ENCODE measurements around the gene OR8B3. TPM values are rescaled to one million over a fixed set of nuclear protein-coding genes. Genes with fewer than 3 reads are reported as not detected.

OR8B3 gene
- total and polyA plus RNA-seq, 2 donors (not counting 1 experiment from before 2014, with no cell fraction given), result not detected

DNA sequence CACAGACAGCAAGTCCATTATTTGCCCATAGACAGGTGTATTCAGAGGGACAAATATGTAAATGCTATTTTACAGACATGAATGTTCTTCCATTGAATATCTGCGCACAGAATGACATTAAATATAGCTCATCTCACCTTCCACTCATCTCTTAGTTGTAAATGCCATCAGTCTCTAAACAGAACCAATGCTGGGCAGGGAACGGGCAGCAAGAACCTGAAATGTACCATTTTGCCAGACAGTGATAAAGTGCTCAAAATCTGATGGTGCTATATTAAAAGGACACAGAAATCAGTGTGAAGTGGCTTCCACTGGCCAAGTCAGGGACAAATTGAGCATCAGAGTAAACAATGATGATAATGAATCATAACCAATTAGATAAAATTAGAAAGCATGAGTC lies 35.9 kb upstream of the OR8B3 start:
- H3K27ac ChIP-seq (ENCODE audit: low read length in 2 of 2), result no peak overlapping the region
- H3K27me3 Mint-ChIP-seq, result peaks cover 30% of the 10 kb centered on the region
- H3K4me2 ChIP-seq (replicated peaks; ENCODE audit: low read depth, low read length, poor library complexity, severe bottlenecking), result no peak overlapping the region
- H4K20me1 ChIP-seq (ENCODE audit: control insufficient read depth, insufficient read depth, low read length, poor library complexity, severe bottlenecking), result no peaks in the 10 kb centered on the region
- no peaks in the 10 kb centered on the region for H3K4me1 ChIP-seq (ENCODE audit: control insufficient read depth in 2 of 2, insufficient read depth in 2 of 2, low read length in 2 of 2)
- no CpG with 5 or more reads among the region's 2 CpGs for WGBS (ENCODE audit: insufficient coverage)
- H3K4me1 Mint-ChIP-seq, result no peaks in the 10 kb centered on the region
- no peak overlapping the region for H3K9ac ChIP-seq (ENCODE audit: low read length)
- no peak for TF ChIP-seq EZH2 (IDR thresholded peaks at IDR 0.05; ENCODE audit: borderline replicate concordance, insufficient read depth, low read depth, low read length, poor library complexity, severe bottlenecking)
- no peak for TF ChIP-seq CTCF (IDR thresholded peaks at IDR 0.05)
- intact Hi-C loops (cut with micrococcal nuclease), result no loop called here
- no peak overlapping the region for H3K4me3 Mint-ChIP-seq
- H3K36me3 ChIP-seq (replicated peaks in 1 of 2; ENCODE audit: control extremely low read depth in 1 of 2, control insufficient read depth in 1 of 2, extremely low read depth in 1 of 2, insufficient read depth in 2 of 2, low read length in 1 of 2), result no peaks in the 10 kb centered on the region
- H3K27ac Mint-ChIP-seq, result no peak overlapping the region
- H3K27me3 ChIP-seq (replicated peaks in 1 of 4; ENCODE audit: control extremely low read depth in 1 of 4, control insufficient read depth in 3 of 4, insufficient read depth in 4 of 4, low read length in 3 of 4), result peaks cover 0 to 5% (median 0%) of the 10 kb centered on the region in 4 experiments
- H3K9me3 Mint-ChIP-seq (ENCODE audit: insufficient read depth), result peaks cover 2% of the 10 kb centered on the region
- DNase-seq (no peak), ATAC-seq (ENCODE audit: low read depth) (no peak)
- H3K4me3 ChIP-seq (ENCODE audit: control extremely low read depth in 1 of 5, extremely low read depth in 1 of 5, insufficient read depth in 1 of 5, low read depth in 2 of 5, low read length in 4 of 5), result no peak overlapping the region
- ChIA-PET POLR2A (no interaction called here), CTCF (no interaction called here)
- peaks cover 0 to 7% (median 0%) of the 10 kb centered on the region in 3 donors for H3K9me3 ChIP-seq (ENCODE audit: control extremely low read depth in 1 of 3, control insufficient read depth in 2 of 3, insufficient read depth in 1 of 3, low read length in 2 of 3)
- no peaks in the 10 kb centered on the region for H3K79me2 ChIP-seq (ENCODE audit: control insufficient read depth, insufficient read depth, low read length)
- no peak overlapping the region for H2AFZ ChIP-seq (ENCODE audit: insufficient read depth, low read depth, low read length, poor library complexity, severe bottlenecking)

DNA sequence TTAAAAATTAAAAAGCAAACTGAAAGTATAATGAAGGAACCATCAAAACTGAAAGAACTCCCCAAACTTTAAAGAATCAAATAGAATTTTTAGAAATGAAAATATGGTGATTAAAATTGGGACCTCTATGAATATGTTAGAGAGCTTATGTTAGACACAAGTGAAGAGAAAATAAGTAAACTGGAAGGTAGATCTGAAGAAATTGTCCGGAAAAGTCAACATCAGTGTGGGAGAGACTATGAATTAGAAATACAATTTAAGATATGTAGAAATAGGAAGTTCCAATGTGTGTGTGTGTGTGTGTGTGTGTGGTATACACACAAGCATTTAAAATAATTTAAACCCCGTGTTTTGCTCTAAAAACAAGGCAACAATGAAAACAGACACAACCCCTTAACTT lies 30.8 kb upstream of the OR8B3 start:
- H3K36me3 ChIP-seq (replicated peaks in 1 of 2; ENCODE audit: control extremely low read depth in 1 of 2, control insufficient read depth in 1 of 2, extremely low read depth in 1 of 2, insufficient read depth in 2 of 2, low read length in 1 of 2), result no peaks in the 10 kb centered on the region
- peaks cover 0 to 4% (median 3%) of the 10 kb centered on the region in 3 donors for H3K9me3 ChIP-seq (ENCODE audit: control extremely low read depth in 1 of 3, control insufficient read depth in 2 of 3, insufficient read depth in 1 of 3, low read length in 2 of 3)
- no peak for DNase-seq
- no peak overlapping the region for H2AFZ ChIP-seq (ENCODE audit: insufficient read depth, low read depth, low read length, poor library complexity, severe bottlenecking)
- Mint-ChIP-seq H3K27me3 (peaks cover 9% of the 10 kb centered on the region), H3K9me3 (ENCODE audit: insufficient read depth) (peaks cover 5% of the 10 kb centered on the region), H3K4me1 (no peaks in the 10 kb centered on the region), H3K27ac (no peak overlapping the region), H3K4me3 (no peak overlapping the region)
- TF ChIP-seq EZH2 (IDR thresholded peaks at IDR 0.05; ENCODE audit: borderline replicate concordance, insufficient read depth, low read depth, low read length, poor library complexity, severe bottlenecking) (no peak), CTCF (IDR thresholded peaks at IDR 0.05) (no peak)
- no peaks in the 10 kb centered on the region for H4K20me1 ChIP-seq (ENCODE audit: control insufficient read depth, insufficient read depth, low read length, poor library complexity, severe bottlenecking)
- no peak overlapping the region for H3K4me2 ChIP-seq (replicated peaks; ENCODE audit: low read depth, low read length, poor library complexity, severe bottlenecking)
- no peak overlapping the region for H3K9ac ChIP-seq (ENCODE audit: low read length)
- no peak overlapping the region for H3K27ac ChIP-seq (ENCODE audit: low read length in 2 of 2)
- no peak for ATAC-seq (ENCODE audit: low read depth)
- CTCF ChIA-PET, result interaction anchor here (1.6 kb wide), 1 partner anchor 13 kb away, joined by 5 read pairs; no protein-coding TSS in a partner anchor
- H3K79me2 ChIP-seq (ENCODE audit: control insufficient read depth, insufficient read depth, low read length), result no peaks in the 10 kb centered on the region
- peaks cover 0 to 3% (median 0%) of the 10 kb centered on the region in 4 experiments for H3K27me3 ChIP-seq (replicated peaks in 1 of 4; ENCODE audit: control extremely low read depth in 1 of 4, control insufficient read depth in 3 of 4, insufficient read depth in 4 of 4, low read length in 3 of 4)
- no CpG with 5 or more reads among the region's 2 CpGs for WGBS (ENCODE audit: insufficient coverage)
- POLR2A ChIA-PET, result no interaction called here
- no peak overlapping the region for H3K4me3 ChIP-seq (ENCODE audit: control extremely low read depth in 1 of 5, extremely low read depth in 1 of 5, insufficient read depth in 1 of 5, low read depth in 2 of 5, low read length in 4 of 5)
- intact Hi-C loops (cut with micrococcal nuclease), result no loop called here
- H3K4me1 ChIP-seq (ENCODE audit: control insufficient read depth in 2 of 2, insufficient read depth in 2 of 2, low read length in 2 of 2), result no peaks in the 10 kb centered on the region
